Jurkat, Clone E6-1 (cell line): Measurements from ENCODE around the gene TLCD3B.
"Not testable (repeated sequence)": the region's sequence is repeated elsewhere in the genome, so short reads cannot be mapped to it uniquely, and the experiment has no call there.

Experiments used
- DNase-seq: peaks from one replicate; pipeline ENCODE4 v3.0.0-alpha.2; 2011; ENCODE audit warnings: low read depth, low spot score
- H3K4me3 ChIP-seq: 2 replicates; pipeline ENCODE4 v1.5.1; 2011; ENCODE audit warnings: mild to moderate bottlenecking, low read length, control low read depth, moderate library complexity

Gene TLCD3B

GRCh38 chr16:30063893-30064728, 33.0 kb upstream of the TLCD3B start:
- H3K4me3 ChIP-seq, result peak overlapping the region; percentile 92
- peak; percentile 75 for DNase-seq

DNA sequence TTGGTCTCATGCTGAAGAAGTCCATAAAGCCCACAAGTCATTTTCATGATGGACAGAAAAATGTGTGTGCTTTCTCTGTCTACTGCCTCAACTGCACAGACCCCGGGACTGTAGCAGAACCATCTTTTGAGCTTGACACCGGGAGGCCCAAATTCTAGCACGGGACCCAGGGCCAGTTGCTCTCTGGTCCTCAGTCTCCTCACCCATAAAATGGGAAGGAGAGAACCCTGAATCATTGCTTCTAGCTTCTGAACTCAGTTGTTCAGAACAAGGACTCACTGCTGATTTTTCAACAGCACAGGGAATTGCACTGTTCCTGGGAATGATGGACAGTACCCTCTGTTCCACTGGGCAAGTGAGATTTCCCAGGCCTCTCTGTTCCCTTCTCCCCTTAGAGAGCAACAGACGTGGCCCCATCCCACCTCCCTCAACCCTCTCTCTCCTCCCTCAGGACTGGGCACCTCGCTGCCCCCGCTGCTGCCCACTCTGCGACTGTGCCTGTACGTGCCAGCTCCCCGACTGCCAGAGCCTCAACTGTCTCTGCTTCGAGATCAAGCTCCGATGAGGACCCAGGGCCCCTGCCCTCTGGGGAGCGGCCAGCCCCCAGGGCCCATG, 32.3 kb upstream of the TLCD3B start:
- peak overlapping the region; percentile 92 for H3K4me3 ChIP-seq
- DNase-seq, result no peak

DNA sequence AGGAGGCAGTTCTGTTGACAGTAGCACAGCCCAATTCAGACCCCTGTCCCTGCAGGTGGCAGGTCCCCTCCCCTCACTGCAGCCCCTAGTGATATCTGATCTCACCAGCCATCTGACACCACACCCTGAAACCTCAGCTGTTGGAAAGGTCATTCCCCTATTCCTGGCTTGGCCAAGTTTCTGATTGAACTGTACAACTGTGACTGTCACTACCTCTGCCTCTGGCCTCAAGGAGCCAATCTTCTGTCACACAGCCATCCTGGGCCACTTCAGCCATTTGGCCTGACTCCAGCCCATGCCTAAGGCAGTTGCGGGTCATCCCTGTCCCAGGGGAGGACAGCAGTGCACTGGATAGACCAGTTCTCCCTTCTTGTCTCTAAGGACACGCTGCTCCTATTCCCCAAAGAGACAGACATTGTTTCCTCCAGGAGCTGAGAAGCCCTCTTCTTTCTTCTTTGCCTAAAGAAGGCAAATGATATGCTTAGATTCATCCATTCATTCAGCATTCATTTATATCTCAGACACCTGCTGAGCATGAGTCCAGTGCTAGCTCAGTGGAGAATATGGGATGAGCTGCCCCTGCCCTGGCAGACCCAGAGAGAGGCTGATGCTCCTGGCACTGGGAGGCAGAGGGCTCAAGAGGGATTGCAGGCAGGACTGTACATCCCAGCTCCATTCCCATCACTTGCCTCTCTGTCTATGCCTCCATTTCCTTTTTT, 29.9 kb upstream of the TLCD3B start:
- no peak overlapping the region for H3K4me3 ChIP-seq
- DNase-seq, result no peak

GRCh38 chr16:30060346-30060745, 29.3 kb upstream of the TLCD3B start:
- no peak overlapping the region for H3K4me3 ChIP-seq
- DNase-seq, result no peak

DNA sequence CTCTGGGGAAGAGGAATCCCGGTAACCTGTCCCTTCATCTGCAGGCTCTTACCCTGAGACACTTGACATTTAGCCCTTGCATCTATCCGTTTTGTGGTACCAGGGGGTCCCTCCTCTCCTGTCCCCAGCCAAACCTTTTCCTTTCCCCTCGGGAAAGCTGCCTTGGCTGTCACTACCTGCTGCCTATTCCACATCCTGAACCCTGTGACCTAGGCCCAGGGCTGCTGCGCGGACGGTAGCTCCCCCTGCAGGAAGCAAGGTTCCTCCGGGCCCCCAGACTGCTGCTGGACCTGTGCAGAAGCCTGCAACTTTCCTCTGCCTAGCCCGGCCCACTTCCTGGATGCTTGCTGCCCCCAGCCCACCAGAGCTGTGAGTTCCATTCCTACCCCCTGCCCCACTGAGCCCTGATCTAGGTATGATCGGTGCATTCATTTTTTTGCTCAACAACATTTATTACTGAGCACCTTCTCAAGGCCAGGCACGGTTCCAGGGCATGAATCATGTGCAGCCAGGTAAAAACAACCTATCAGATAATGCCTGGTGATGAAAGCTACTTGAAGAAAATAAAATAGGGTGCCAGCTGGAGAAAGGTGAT, 24.0 kb upstream of the TLCD3B start:
- DNase-seq, result no peak
- H3K4me3 ChIP-seq, result no peak overlapping the region

- no peak for DNase-seq
- no peak overlapping the region for H3K4me3 ChIP-seq
These were observed 23.4 kb upstream of the TLCD3B start for GRCh38 chr16:30054451-30054850.

DNA sequence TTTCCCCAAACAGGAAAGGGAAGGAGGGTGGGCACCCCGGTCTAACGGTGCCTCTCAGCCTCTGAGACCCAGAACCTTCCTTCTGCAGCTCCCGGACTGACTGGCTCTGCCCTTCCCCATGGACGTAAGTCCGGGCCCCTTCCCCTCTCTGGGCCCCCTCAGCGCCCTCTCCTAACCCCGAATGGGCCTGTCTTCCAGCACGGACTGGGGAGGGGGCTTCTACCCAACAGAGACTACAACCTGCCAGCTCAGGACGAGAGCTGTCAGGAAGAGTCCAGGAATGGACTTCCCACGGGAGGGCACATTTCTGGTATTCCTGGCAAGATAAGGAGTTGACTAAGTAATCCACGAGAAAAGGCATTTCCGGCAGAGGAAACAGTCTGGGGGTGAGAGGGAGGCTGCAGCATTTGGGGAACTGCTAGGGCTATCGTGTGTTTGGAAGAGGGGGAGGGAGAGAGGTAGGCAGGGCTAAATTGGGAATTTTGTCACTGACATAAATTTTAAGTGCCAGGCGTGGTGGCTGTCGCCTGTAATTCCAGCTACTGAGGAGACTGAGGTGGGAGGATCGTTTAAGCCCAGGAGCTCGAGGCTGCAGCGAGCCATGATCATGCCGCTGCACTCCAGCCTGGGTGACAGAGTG, 22.4 kb upstream of the TLCD3B start:
- no peak for DNase-seq
- H3K4me3 ChIP-seq, result peak overlapping the region; percentile 84

- peak; percentile 89 for DNase-seq
- H3K4me3 ChIP-seq, result peak overlapping the region; percentile 84
These were observed 21.8 kb upstream of the TLCD3B start for GRCh38 chr16:30052671-30053372.

DNA sequence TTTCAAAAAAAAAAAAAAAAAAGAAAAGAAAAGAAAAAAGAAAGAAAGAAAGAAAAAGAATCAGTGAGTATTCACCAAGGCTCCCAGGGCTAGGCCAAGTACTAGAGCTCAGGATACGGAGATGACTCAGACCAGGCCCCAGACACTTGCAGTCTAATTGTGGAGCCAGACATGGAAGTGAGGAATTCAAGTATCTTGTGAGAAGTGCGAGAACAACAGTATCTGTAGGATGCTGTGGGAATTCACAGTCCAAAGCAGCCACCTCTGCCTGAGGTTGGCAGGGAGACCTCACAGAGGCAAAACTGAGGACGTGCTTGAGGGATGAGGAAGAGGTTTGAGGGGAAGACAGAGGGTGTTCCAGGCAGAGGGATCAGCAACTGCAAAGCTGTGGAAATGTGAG, 20.4 kb upstream of the TLCD3B start:
- H3K4me3 ChIP-seq, result peak overlapping the region; percentile 84
- DNase-seq, result no peak

- no peak for DNase-seq
These were observed 18.8 kb upstream of the TLCD3B start for GRCh38 chr16:30049871-30050270.

DNA sequence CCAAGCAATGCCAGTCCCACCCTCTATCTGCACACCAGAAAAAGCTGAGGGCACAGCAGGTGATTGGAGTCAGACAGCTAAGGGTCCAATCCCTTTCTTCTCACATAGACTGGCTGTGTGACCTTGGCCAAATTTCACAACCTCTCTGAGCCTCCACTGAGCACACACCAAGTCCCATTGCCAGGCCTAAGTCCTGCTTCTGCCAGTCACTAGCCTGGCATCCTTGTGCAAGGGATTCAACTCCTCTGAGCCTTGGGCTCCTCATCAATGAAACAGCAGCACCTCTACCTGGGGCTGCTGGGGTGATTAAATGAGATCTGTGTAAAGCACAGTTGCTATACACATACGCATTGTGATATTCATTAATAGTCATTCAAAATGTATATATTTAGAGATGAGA, 15.5 kb upstream of the TLCD3B start:
- no peak overlapping the region for H3K4me3 ChIP-seq
- no peak for DNase-seq

More at GRCh38 chr16:30049871-30050270, 18.8 kb upstream of the TLCD3B start:
- no peak overlapping the region for H3K4me3 ChIP-seq

GRCh38 chr16:30046178-30046577, 15.1 kb upstream of the TLCD3B start:
- DNase-seq, result no peak
- no peak overlapping the region for H3K4me3 ChIP-seq

DNA sequence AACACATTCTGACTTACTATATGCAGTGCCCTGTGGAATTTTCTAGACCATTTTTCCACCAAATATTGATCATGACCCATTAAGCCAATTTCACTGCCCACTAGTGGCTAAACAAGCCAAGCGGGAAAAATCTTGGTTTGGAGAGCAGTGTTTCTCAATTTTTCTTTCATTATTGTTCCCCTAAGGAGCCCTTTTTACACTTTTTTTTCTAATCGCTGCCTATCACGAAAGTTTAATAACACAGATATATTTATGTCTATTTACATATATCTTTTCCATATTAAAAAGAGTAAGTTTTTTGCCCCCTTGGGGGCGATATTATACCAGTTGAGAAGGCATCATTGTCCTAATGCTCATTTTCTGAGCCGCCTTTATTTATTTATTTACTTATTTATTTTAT, 10.8 kb upstream of the TLCD3B start:
- DNase-seq, result no peak
- H3K4me3 ChIP-seq, result no peak overlapping the region

- H3K4me3 ChIP-seq, DNase-seq: not testable (repeated sequence)
These were observed 9.6 kb upstream of the TLCD3B start for GRCh38 chr16:30040690-30041089.

- DNase-seq, result no peak
- no peak overlapping the region for H3K4me3 ChIP-seq
These were observed 9.2 kb upstream of the TLCD3B start for GRCh38 chr16:30040221-30040620.

DNA sequence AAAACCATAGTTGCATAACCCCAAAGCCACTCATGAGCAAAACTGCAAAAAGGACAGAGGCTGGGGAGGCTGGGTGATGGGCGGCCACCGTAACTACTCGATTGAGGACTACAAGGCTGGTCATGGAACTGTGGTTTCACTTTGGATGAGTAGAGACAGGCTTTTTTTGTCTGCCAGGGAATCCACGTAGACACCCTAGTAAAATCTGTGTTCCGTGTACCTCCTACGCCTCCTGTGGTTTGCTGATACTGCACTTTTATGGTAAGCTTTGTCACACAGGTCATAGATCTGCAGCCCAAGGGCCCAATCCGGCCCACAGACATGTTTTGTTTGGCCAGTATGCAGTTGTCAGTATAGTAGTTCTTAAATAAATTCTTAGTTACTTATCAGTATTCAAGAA, 2.2 kb upstream of the TLCD3B start:
- no peak overlapping the region for H3K4me3 ChIP-seq
- no peak for DNase-seq

DNA sequence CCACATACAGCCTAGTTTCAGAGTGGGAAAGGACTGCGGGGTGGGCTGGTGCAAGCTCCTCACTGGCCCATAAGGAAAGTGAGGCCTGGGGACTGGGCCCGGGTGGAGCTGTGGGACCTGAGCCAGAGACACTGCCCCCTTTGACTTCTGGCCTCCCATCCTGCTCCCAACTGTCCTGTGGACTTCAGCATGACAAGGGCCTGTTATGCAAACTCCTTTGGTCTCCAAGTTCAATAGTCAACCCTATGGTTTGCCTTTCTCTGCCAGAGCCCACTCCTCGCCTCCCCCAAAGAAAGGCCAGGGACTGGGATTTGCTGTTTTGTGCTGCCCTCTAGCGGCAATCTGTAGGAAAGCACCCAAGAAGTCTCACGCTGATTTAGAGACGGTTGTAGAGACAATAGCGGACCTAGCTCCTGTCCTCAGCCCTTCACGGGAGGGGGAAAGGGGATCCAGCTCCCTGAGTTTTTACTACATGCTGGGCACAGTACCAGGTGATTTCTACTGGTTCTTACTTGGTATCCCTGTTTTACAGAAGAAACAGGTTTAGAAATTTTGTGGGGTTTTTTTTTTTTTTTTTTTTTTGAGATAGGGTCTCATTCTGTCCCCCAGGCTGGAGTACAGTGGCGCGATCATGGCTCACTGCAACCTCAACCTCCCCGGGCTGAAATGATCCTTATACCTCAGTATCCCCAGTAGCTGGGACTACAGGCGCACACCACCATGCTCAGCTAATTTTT, 1.2 kb upstream of the TLCD3B start:
- no peak overlapping the region for H3K4me3 ChIP-seq
- peak; percentile 80 for DNase-seq

DNA sequence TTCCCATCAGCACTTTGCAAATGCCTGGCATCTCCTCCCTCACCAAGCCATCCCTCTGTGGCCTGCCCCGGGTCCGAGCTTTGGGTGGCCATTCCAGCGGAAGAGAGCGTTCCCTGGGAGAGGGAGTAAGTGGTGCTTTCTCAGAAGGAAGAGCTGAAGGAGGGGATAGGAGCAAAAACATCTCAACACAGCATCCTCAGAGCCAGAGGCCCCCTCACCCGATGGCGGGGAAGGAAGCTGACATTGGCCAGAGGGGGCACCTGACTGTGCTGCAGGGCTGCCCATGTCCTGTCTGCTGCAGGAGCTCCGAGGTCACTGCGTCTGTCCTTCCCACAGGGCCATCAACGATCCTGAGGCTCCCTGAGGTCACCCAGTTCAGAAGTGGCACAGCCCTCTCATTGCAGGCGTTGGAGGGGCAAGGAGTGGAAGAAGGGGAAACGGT, 427 bp upstream of the TLCD3B start:
- DNase-seq, result no peak
- H3K4me3 ChIP-seq, result no peak overlapping the region
